Subcutaneous abdominal adipose tissue (tissue), 5 donors: ENCODE results near the gene FCMR.
A peak's percentile ranks its signal among the peaks of the same experiment; 100 is the strongest.

Source experiments
- H3K27ac ChIP-seq: one replicate; pipeline ENCODE4 v1.7.0; 2013; ENCODE audit warnings: low read depth, mild to moderate bottlenecking, inconsistent platforms, low read length, moderate library complexity
- H3K27me3 ChIP-seq, 5 donors: one replicate each; pipeline ENCODE4 v1.7.0; 2013; ENCODE audit warnings: low read length in 5 of 5, inconsistent platforms in 1 of 5; ENCODE audit not compliant: control insufficient read depth in 5 of 5, insufficient read depth in 4 of 5
- H3K36me3 ChIP-seq, 5 donors: one replicate each; pipeline ENCODE4 v1.7.0; 2013; ENCODE audit warnings: low read length in 5 of 5; ENCODE audit not compliant: control insufficient read depth in 5 of 5, insufficient read depth in 5 of 5
- H3K4me1 ChIP-seq, 5 donors: one replicate each; pipeline ENCODE4 v1.7.0; 2013; ENCODE audit warnings: low read length in 5 of 5, mild to moderate bottlenecking in 3 of 5, moderate library complexity in 1 of 5; ENCODE audit not compliant: control insufficient read depth in 5 of 5, insufficient read depth in 5 of 5
- H3K4me3 ChIP-seq, 5 donors: one replicate each; pipeline ENCODE4 v1.7.0; 2013; ENCODE audit warnings: low read length in 5 of 5, low read depth in 1 of 5
- H3K9ac ChIP-seq, 5 donors: one replicate each; pipeline ENCODE4 v1.7.0; 2013; ENCODE audit warnings: low read length in 5 of 5, mild to moderate bottlenecking in 4 of 5, moderate library complexity in 3 of 5
- H3K9me3 ChIP-seq, 5 donors: one replicate each; pipeline ENCODE4 v1.7.0; 2013; ENCODE audit warnings: low read length in 5 of 5; ENCODE audit not compliant: control insufficient read depth in 5 of 5
- donor health status: healthy.
- donor health status: healthy.
- donor health status: healthy.
- donor health status: healthy.
- donor health status: healthy.

Gene FCMR

DNA sequence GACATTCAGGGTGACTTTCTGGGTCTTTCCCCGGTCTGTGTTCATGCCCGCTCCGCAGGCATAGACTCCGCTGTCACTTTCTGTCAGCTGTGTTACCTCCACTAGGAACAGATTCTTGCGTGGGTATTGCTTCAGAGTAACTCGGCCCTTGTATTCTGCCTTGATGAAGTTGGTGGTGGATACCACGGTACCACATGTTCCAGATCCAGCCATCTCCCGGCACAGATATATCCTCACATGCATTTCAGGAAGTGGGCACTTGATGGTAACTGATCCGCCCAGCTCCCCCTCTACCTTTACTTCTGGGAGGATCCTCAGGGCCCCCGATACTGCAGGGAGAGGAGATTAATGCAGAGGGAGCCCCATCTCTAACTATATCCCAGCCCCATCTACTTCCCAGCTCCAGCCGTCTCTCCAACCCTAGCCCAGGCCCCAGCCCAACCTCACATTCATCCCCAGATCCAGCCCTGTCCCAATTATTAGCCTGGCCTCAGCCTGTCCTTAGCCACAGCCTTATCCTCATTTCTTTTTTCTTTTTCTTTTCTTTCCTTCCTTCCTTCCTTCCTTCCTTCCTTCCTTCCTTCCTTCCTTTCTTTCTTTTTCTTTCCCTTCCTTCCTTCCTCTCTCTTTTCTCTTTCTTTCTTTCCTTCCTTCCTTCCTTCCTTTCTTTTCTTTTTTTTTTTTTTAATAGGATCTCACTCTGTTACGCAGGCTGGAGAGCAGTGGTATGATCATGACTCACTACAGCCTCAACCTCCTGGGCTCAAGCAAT lies 7.8 kb downstream of the FCMR start:
- Histone ChIP-seq H3K27ac (no peak overlapping the region), H3K4me1 (peaks cover 0 to 18% (median 12%) of the 10 kb centered on the region in 5 donors), H3K36me3 (no peaks in the 10 kb centered on the region), H3K9me3 (no peaks in the 10 kb centered on the region), H3K9ac (no peak overlapping the region), H3K4me3 (no peak overlapping the region), H3K27me3 (peaks cover 0 to 17% (median 12%) of the 10 kb centered on the region in 5 donors)

- Histone ChIP-seq H3K27ac (no peak overlapping the region), H3K9ac (no peak overlapping the region), H3K27me3 (peaks cover 0 to 20% (median 12%) of the 10 kb centered on the region in 5 donors), H3K9me3 (no peaks in the 10 kb centered on the region), H3K36me3 (no peaks in the 10 kb centered on the region), H3K4me1 (peaks cover 0 to 19% (median 14%) of the 10 kb centered on the region in 5 donors), H3K4me3 (no peak overlapping the region)
These were observed 9.2 kb downstream of the FCMR start for GRCh38 chr1:206912445-206913095.

DNA sequence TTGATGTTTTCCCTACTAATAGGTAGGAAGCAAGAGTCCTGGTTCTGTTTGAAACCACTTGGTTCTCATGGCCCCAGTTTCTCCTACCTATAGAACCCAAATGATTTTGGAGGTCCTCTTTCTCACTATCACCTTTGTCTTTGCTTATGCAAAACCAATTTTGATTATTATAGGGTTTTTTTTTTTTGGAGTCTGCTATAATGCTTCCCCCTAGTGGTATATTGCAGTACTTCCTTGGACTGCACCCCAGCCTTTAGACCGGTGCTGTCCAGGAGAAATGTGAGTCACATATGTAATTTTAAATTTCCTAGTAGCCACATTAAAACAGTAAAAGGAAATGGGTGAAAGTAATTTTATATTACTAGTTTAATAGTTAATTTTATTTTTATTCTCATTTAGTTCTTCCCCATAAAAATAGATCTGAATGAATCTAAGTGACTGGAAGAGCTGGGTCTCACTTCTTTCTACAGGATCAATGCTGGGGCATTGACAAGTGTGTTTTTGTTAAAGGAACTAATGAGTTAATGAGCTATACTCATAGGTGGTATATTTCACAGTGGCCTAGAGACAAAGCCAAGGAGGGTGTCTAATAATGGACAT lies 10.6 kb downstream of the FCMR start:
- H3K27ac ChIP-seq: no peak overlapping the region
- H3K36me3 ChIP-seq: no peaks in the 10 kb centered on the region
- H3K4me1 ChIP-seq: peaks cover 0 to 23% (median 15%) of the 10 kb centered on the region in 5 donors
- no peaks in the 10 kb centered on the region for H3K9me3 ChIP-seq
- H3K4me3 ChIP-seq: no peak overlapping the region
- no peak overlapping the region for H3K9ac ChIP-seq
- peaks cover 0 to 20% (median 12%) of the 10 kb centered on the region in 5 donors for H3K27me3 ChIP-seq

GRCh38 chr1:206909883-206910318 lies 11.8 kb downstream of the FCMR start:
- Histone ChIP-seq H3K9ac (peak overlapping the region in 1 of 5 donors; percentile 1), H3K9me3 (no peaks in the 10 kb centered on the region), H3K4me3 (peak overlapping the region; percentile 25 to 63 (median 39)), H3K4me1 (peaks cover 0 to 23% (median 15%) of the 10 kb centered on the region in 5 donors), H3K27ac (no peak overlapping the region), H3K27me3 (peaks cover 0 to 20% (median 12%) of the 10 kb centered on the region in 5 donors), H3K36me3 (no peaks in the 10 kb centered on the region)

GRCh38 chr1:206909161-206909882 lies 12.4 kb downstream of the FCMR start:
- no peaks in the 10 kb centered on the region for H3K36me3 ChIP-seq
- no peaks in the 10 kb centered on the region for H3K9me3 ChIP-seq
- peak overlapping the region in 4 of 5 donors; percentile 36 to 63 (median 42) for H3K4me3 ChIP-seq
- H3K4me1 ChIP-seq: peaks cover 0 to 23% (median 15%) of the 10 kb centered on the region in 5 donors
- peak overlapping the region in 2 of 5 donors; percentile 1 to 5 for H3K9ac ChIP-seq
- H3K27me3 ChIP-seq: peaks cover 0 to 20% (median 9%) of the 10 kb centered on the region in 5 donors
- no peak overlapping the region for H3K27ac ChIP-seq

DNA sequence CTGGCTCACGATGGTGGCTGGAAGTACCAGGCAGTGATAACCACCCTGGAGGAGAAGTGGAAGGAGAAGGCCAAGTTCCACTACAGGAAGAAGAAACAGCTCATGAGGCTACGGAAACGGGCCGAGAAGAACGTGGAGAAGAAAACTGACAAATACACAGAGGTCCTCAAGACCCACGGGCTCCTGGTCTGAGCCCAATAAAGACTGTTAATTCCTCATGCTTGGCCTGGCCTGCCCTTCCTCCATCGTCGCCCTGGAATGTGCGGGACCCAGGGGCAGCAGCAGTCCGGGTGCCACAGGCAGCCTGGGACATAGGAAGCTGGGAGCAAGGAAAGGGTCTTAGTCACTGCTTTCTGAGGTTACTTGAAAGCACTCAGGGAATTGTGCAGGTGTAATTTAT lies 13.7 kb downstream of the FCMR start:
- Histone ChIP-seq H3K27me3 (peaks cover 0 to 20% (median 9%) of the 10 kb centered on the region in 5 donors), H3K9me3 (no peaks in the 10 kb centered on the region), H3K27ac (no peak overlapping the region), H3K9ac (no peak overlapping the region), H3K4me3 (no peak overlapping the region), H3K36me3 (no peaks in the 10 kb centered on the region), H3K4me1 (peaks cover 0 to 23% (median 15%) of the 10 kb centered on the region in 5 donors)

GRCh38 chr1:206907304-206907991 lies 14.3 kb downstream of the FCMR start:
- peaks cover 0 to 23% (median 11%) of the 10 kb centered on the region in 5 donors for H3K4me1 ChIP-seq
- no peak overlapping the region for H3K27ac ChIP-seq
- H3K27me3 ChIP-seq: peaks cover 0 to 17% (median 6%) of the 10 kb centered on the region in 5 donors
- no peak overlapping the region for H3K4me3 ChIP-seq
- no peaks in the 10 kb centered on the region for H3K36me3 ChIP-seq
- H3K9ac ChIP-seq: no peak overlapping the region
- H3K9me3 ChIP-seq: no peaks in the 10 kb centered on the region

- H3K9me3 ChIP-seq: no peaks in the 10 kb centered on the region
- H3K27ac ChIP-seq: no peak overlapping the region
- no peak overlapping the region for H3K9ac ChIP-seq
- no peaks in the 10 kb centered on the region for H3K36me3 ChIP-seq
- H3K4me1 ChIP-seq: peaks cover 0 to 23% (median 11%) of the 10 kb centered on the region in 5 donors
- H3K4me3 ChIP-seq: no peak overlapping the region
- peaks cover 0 to 17% (median 6%) of the 10 kb centered on the region in 5 donors for H3K27me3 ChIP-seq
These were observed 16.2 kb downstream of the FCMR start for GRCh38 chr1:206905295-206906164.
